Epithelial cell of proximal tubule (primary cell): ENCODE results near the gene P3R3URF. TPM values are rescaled to one million over a fixed set of nuclear protein-coding genes. Genes with fewer than 3 reads are reported as not detected.

Source experiments
- DNase-seq: peaks from one replicate; pipeline ENCODE4 v3.0.0-alpha.2; 2011; ENCODE audit warnings: low read depth
- H3K4me3 ChIP-seq: 2 replicates; pipeline ENCODE4 v1.5.1; 2011; ENCODE audit warnings: low read depth, mild to moderate bottlenecking, low read length
- total RNA-seq: library from RNA; depleted of rRNA; stranded (reverse); fragments of >200 nt; gene quantifications from 2 replicates; pipeline ENCODE4 v1.2.3, GENCODE V29; 2015
- TF ChIP-seq, protein P1 (sequence below): conservative IDR thresholded peaks from 2 replicates; pipeline ENCODE4 v1.5.1; 2012; ENCODE audit warnings: low read depth, mild to moderate bottlenecking, low read length

The P3R3URF gene
- total RNA-seq, 1 donor from 2014 or later, result not detected

DNA sequence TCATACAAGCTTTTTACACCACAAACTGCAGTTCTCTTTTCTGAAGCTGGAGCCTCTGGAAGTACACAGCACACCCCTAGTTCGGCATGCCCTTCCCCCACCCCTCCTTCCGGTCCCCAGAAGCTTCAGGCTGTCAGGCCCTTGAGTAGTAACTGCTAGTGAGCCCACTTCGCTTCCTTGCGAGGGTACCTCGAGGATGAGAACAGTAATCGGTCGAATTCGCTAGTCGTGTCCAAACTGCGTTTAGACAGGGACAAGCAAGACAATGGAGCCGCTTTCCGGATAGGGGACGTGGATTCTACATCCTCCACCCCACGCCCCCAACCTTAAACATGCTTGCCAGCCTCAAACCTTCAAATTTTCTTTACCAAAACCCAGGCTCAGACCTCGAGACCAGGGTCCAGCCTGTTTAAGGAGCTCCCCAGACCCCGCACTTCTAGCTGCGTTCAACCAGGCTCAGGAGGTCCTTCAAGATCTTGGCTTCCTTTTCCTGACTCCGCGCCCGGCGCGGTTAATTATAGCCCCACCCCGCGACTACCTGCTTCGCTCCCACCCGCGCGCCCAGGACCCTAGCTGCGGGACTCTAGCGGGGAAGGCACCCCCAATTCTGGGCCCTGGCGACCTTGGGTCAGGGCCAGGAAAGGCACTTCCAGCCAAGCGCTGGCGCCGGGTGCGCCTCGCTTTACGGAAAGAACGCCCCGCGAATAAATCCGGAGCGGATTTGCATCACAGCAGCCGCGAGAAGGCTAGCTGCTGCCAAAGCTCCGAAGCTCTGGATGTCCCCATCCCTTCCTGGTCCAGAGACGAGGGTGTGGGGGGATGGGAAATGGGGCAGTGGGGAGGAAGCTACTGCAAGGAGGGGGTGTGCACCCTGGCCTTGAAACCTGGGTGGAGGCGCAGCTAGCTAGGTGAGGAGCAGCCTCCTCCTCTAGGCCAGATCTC is 9.5 kb downstream of the P3R3URF start:
- no peak for DNase-seq
- H3K4me3 ChIP-seq, result peak overlapping the region; percentile 35
- TF ChIP-seq, protein P1, sequence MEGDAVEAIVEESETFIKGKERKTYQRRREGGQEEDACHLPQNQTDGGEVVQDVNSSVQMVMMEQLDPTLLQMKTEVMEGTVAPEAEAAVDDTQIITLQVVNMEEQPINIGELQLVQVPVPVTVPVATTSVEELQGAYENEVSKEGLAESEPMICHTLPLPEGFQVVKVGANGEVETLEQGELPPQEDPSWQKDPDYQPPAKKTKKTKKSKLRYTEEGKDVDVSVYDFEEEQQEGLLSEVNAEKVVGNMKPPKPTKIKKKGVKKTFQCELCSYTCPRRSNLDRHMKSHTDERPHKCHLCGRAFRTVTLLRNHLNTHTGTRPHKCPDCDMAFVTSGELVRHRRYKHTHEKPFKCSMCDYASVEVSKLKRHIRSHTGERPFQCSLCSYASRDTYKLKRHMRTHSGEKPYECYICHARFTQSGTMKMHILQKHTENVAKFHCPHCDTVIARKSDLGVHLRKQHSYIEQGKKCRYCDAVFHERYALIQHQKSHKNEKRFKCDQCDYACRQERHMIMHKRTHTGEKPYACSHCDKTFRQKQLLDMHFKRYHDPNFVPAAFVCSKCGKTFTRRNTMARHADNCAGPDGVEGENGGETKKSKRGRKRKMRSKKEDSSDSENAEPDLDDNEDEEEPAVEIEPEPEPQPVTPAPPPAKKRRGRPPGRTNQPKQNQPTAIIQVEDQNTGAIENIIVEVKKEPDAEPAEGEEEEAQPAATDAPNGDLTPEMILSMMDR, result no peak

DNA sequence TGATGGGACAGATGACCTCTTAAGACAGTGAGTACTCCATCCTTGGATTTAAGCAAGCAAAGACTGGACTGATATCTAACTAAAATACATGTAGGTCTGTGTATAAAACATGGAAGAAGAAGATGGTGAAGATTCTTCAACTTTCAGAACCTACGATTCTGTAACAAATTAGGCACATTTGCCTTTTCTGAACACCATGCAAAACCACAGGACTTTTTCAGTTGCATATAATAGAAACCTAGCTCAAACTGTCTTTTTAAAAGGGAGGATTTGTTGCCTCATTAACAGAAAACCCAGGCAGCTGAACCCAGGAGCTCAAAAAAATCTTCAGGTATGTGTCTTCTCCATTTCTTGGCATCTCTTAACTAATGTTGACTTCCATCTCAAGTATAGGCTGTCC is 16.1 kb downstream of the P3R3URF start:
- TF ChIP-seq, protein P1, result no peak
- DNase-seq, result no peak
- H3K4me3 ChIP-seq, result no peak overlapping the region

DNA sequence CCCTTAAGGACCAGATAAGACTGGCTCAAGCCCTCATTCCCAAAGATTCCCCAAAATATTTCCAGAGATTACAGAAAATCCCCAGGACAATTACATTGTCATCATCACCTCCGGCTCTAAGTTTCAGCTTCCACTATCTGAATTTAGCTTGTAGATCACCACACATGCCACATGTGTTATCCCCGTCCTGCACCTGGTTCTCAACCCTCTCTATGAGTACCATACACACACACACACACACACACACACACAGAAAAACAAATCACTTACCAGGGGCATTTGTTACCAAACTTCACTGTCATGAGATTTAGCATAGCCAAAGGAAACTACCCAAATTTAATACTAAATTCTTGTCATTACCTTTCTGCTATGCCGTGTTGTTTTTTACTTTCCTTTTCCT is 16.8 kb downstream of the P3R3URF start:
- TF ChIP-seq, protein P1, result no peak
- H3K4me3 ChIP-seq, result no peak overlapping the region
- no peak for DNase-seq

DNA sequence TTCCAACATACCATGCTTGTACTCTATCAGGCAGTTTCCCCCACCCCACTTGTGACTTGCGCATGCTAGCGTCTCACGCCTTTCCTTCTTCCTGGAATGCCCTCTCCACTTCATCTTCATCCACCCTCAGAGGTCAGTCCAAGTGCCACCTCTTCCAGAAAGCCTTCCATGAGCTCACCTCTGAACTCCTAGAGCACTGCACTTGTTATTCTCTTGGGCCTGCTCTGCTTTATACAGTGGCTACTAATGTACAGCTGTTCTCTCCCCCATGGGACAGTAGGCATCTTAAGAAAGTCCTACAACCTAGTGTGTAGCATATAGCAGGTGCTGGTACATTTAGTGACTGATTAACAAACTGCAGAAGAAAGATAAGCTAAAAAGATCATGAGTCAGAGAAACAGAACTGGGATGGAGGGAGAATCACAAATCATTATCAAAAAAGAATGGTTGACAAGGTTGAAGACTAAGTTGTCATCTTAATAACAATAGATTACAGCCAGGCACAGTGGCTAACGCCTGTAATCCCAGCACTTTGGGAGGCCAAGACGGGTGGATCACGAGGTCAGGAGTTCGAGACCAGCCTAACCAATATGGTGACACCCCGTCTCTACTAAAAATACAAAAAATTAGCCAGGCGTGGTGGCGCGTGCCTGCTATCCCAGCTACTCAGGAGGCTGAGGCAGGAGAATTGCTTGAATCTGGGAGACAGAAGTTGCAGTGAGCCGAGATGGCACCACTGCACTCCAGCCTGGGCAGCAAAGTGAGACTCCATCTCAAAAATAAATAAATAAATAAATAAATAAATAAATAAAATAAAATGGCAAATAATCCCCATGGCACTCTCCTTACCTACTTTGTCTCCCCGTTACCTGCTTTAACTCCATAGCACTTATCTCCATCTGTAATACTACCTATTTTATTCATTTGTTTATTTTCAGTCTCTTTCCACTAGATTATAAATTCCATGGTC is 17.7 kb downstream of the P3R3URF start:
- TF ChIP-seq, protein P1, result no peak
- H3K4me3 ChIP-seq, result no peak overlapping the region

GRCh38 chr1:46157916-46158311 is 18.4 kb downstream of the P3R3URF start:
- DNase-seq, result no peak
- no peak overlapping the region for H3K4me3 ChIP-seq
- TF ChIP-seq, protein P1, result no peak

More for the DNA sequence above, 17.7 kb downstream of the P3R3URF start:
- no peak for DNase-seq

DNA sequence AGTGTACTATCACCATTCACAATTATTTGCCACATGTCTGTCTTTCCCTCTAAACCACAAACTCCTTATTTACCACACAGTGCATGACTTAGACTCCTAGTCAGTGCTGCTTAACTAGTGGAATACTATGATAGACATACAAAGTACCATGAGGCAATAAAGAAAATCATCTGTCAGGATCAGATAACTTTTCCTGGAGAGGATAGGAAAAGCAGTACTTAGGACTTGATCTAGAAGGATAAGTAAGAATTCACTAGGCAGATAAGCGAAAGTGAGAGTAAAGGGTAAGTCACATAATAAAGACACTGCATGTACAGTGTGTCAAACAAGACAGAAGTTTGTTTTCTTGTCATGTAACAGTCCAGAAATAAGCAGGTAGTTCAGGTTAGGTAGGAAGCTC is 22.6 kb downstream of the P3R3URF start:
- TF ChIP-seq, protein P1, result no peak
- no peak for DNase-seq
- H3K4me3 ChIP-seq, result no peak overlapping the region
